HEK293 (cell line): ENCODE data around the gene C5AR2.

Source experiments
- CTCF ChIA-PET: fragments of 350-600 bp; formaldehyde crosslinking; extraction: SDS; loops from one replicate; lab custom pipeline; 2021; ENCODE audit warnings: antibody characterized with exemption; lab: Yijun Ruan, JAX
- POLR2A ChIA-PET: fragments of 300-600 bp; formaldehyde crosslinking; extraction: SDS; loops from one replicate; lab custom pipeline; 2020; ENCODE audit warnings: antibody characterized with exemption, inconsistent platforms; lab: Yijun Ruan, JAX
- H3K27ac ChIP-seq: fragments of 200-500 bp; sonication (Bioruptor generic); 2 replicates; pipeline ENCODE4 v1.5.1; 2014; ENCODE audit warnings: low read depth, low read length, control low read depth, inconsistent platforms; ENCODE audit errors: extremely low read depth
- H3K36me3 ChIP-seq, 2 experiments: fragments of 200-500 bp in 1 of 2; sonication (Bioruptor generic) in 1 of 2; 1 replicate in 1 of 2; 2 replicates in 1 of 2; pipeline ENCODE4 v1.5.1; 2014 to 2017; ENCODE audit warnings: inconsistent platforms in 2 of 2, low read length in 2 of 2; ENCODE audit not compliant: control insufficient read depth in 2 of 2, insufficient read depth in 1 of 2
- H3K4me1 ChIP-seq: fragments of 200-500 bp; sonication (Bioruptor generic); 2 replicates; pipeline ENCODE4 v1.5.1; 2014; ENCODE audit warnings: mild to moderate bottlenecking, low read length, inconsistent platforms; ENCODE audit not compliant: control insufficient read depth, insufficient read depth
- H3K4me3 ChIP-seq: 2 replicates; pipeline ENCODE4 v1.5.1; 2011; ENCODE audit warnings: low read depth, mild to moderate bottlenecking, control low read depth, low read length, moderate library complexity
- H3K9me3 ChIP-seq: fragments of 200-500 bp; sonication (Bioruptor generic); 2 replicates; pipeline ENCODE4 v1.5.1; 2014; ENCODE audit warnings: low read depth, low read length, inconsistent platforms; ENCODE audit not compliant: control insufficient read depth, insufficient read depth
- BCL11B ChIP-seq: fragments of 450-650 bp; formaldehyde crosslinking; IDR thresholded peaks from 2 replicates; pipeline ENCODE4 v1.5.1; 2016; ENCODE audit warnings: low read depth, missing biosample characterization, missing genetic modification characterization
- PRDM1 ChIP-seq: fragments of 450-650 bp; formaldehyde crosslinking; IDR thresholded peaks from 2 replicates; pipeline ENCODE4; 2016; ENCODE audit warnings: missing biosample characterization, missing genetic modification characterization
- WT1 ChIP-seq: fragments of 450-650 bp; formaldehyde crosslinking; IDR thresholded peaks from 2 replicates; pipeline ENCODE4 v1.5.1; 2016; ENCODE audit warnings: missing biosample characterization, missing genetic modification characterization
- ZEB2 ChIP-seq: fragments of 450-650 bp; formaldehyde crosslinking; IDR thresholded peaks from 2 replicates; pipeline ENCODE4 v1.5.1; 2016; ENCODE audit warnings: missing biosample characterization, missing genetic modification characterization
- ZNF140 ChIP-seq: fragments of 450-650 bp; formaldehyde crosslinking; IDR thresholded peaks from 2 replicates; pipeline ENCODE4 v1.5.1; 2016; ENCODE audit warnings: missing biosample characterization, missing genetic modification characterization
- ZNF335 ChIP-seq: fragments of 450-650 bp; formaldehyde crosslinking; conservative IDR thresholded peaks from 2 replicates; pipeline ENCODE4 v1.5.1; 2016; ENCODE audit warnings: missing biosample characterization, missing genetic modification characterization
- ZNF391 ChIP-seq: fragments of 450-650 bp; formaldehyde crosslinking; IDR thresholded peaks from 2 replicates; pipeline ENCODE4 v1.5.1; 2016; ENCODE audit warnings: low read depth, missing biosample characterization, missing genetic modification characterization, borderline replicate concordance
- ZNF416 ChIP-seq: fragments of 450-650 bp; formaldehyde crosslinking; IDR thresholded peaks from 2 replicates; pipeline ENCODE4 v1.5.1; 2016; ENCODE audit warnings: missing biosample characterization, missing genetic modification characterization
- ZNF433 ChIP-seq: fragments of 450-650 bp; formaldehyde crosslinking; IDR thresholded peaks from 2 replicates; pipeline ENCODE4 v1.5.1; 2016; ENCODE audit warnings: missing biosample characterization, missing genetic modification characterization, low read depth
- ZNF48 ChIP-seq: fragments of 450-650 bp; formaldehyde crosslinking; IDR thresholded peaks from 2 replicates; pipeline ENCODE4 v1.5.1; 2016; ENCODE audit warnings: missing biosample characterization, missing genetic modification characterization
- ZNF501 ChIP-seq: fragments of 450-650 bp; formaldehyde crosslinking; IDR thresholded peaks from 2 replicates; pipeline ENCODE4 v1.5.1; 2016; ENCODE audit warnings: missing biosample characterization, missing genetic modification characterization
- ZNF548 ChIP-seq: fragments of 450-650 bp; formaldehyde crosslinking; IDR thresholded peaks from 2 replicates; pipeline ENCODE4 v1.5.1; 2016; ENCODE audit warnings: missing biosample characterization, missing genetic modification characterization
- ZNF626 ChIP-seq: fragments of 450-650 bp; sonication (Bioruptor Pico); formaldehyde crosslinking; IDR thresholded peaks from 2 replicates; pipeline ENCODE4 v1.5.1; 2018; ENCODE audit warnings: missing biosample characterization, missing genetic modification characterization, inconsistent platforms
- ZNF664 ChIP-seq: fragments of 450-650 bp; formaldehyde crosslinking; IDR thresholded peaks from 2 replicates; pipeline ENCODE4 v1.5.1; 2016; ENCODE audit warnings: missing biosample characterization, missing genetic modification characterization
- ZNF677 ChIP-seq: fragments of 450-650 bp; IDR thresholded peaks from 2 replicates; pipeline ENCODE4 v1.5.0; 2018; ENCODE audit warnings: missing biosample characterization, mild to moderate bottlenecking, missing genetic modification characterization, moderate library complexity
- ZNF707 ChIP-seq: fragments of 450-650 bp; formaldehyde crosslinking; IDR thresholded peaks from 2 replicates; pipeline ENCODE4 v1.5.1; 2016; ENCODE audit warnings: missing biosample characterization, missing genetic modification characterization
- ZNF76 ChIP-seq: fragments of 450-650 bp; formaldehyde crosslinking; IDR thresholded peaks from 2 replicates; pipeline ENCODE4; 2016; ENCODE audit warnings: low read depth, missing biosample characterization, missing genetic modification characterization, borderline replicate concordance
- ZSCAN16 ChIP-seq: fragments of 450-650 bp; formaldehyde crosslinking; IDR thresholded peaks from 2 replicates; pipeline ENCODE4 v1.5.1; 2016; ENCODE audit warnings: missing biosample characterization, missing genetic modification characterization
- TF ChIP-seq, protein P1 (sequence below): fragments of 450-650 bp; formaldehyde crosslinking; IDR thresholded peaks from 2 replicates; pipeline ENCODE4 v1.5.1; 2017; ENCODE audit warnings: missing biosample characterization, mild to moderate bottlenecking, missing genetic modification characterization, moderate library complexity
- TF ChIP-seq, protein P2 (sequence below): fragments of 450-650 bp; formaldehyde crosslinking; IDR thresholded peaks from 2 replicates; pipeline ENCODE4 v1.5.1; 2016; ENCODE audit warnings: missing biosample characterization, missing genetic modification characterization
- TF ChIP-seq, protein P3 (sequence below): fragments of 450-650 bp; formaldehyde crosslinking; conservative IDR thresholded peaks from 2 replicates; pipeline ENCODE4 v1.5.1; 2016; ENCODE audit warnings: low read depth, missing biosample characterization, missing genetic modification characterization

The C5AR2 gene

DNA sequence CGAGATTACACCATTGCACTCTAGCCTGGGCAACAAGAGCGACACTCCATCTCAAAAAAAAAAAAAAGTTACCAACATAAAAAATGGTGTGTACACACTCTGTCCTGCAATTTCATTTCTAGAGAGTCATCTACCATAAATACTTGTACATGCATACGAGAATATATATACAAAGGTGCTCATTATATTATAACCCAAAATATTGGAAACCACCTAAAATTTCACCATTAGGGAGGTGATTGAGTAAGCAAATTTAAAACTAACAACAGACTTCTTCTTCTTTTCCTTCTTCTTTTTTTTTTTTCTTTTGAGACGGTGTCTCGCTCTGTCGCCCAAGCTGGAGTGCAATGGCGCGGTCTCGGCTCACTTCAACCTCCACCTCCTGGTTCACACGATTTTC, 29.7 kb upstream of the C5AR2 start:
- Histone ChIP-seq H3K27ac (no peak overlapping the region), H3K36me3 (no peaks in the 10 kb centered on the region), H3K4me1 (no peaks in the 10 kb centered on the region), H3K4me3 (no peak overlapping the region), H3K9me3 (no peaks in the 10 kb centered on the region)
- CTCF ChIA-PET = interaction anchor here (1.3 to 1.4 kb wide), 2 partner anchors 22 to 47 kb away, joined by 3 to 4 read pairs; partner anchors contain the start of gene DHX34
- POLR2A ChIA-PET = no interaction called here
- no peak for TF ChIP-seq ZNF140
- TF ChIP-seq ZNF626 (tag by site-specific recombination) = no peak
- no peak for TF ChIP-seq ZNF664 (tag by site-specific recombination)
- no peak for TF ChIP-seq ZNF416 (tag by site-specific recombination)
- TF ChIP-seq, protein P1, sequence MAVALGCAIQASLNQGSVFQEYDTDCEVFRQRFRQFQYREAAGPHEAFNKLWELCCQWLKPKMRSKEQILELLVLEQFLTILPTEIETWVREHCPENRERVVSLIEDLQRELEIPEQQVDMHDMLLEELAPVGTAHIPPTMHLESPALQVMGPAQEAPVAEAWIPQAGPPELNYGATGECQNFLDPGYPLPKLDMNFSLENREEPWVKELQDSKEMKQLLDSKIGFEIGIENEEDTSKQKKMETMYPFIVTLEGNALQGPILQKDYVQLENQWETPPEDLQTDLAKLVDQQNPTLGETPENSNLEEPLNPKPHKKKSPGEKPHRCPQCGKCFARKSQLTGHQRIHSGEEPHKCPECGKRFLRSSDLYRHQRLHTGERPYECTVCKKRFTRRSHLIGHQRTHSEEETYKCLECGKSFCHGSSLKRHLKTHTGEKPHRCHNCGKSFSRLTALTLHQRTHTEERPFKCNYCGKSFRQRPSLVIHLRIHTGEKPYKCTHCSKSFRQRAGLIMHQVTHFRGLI (tag by site-specific recombination) = no peak
- no peak for TF ChIP-seq ZNF501
- TF ChIP-seq BCL11B (tag by site-specific recombination) = no peak

DNA sequence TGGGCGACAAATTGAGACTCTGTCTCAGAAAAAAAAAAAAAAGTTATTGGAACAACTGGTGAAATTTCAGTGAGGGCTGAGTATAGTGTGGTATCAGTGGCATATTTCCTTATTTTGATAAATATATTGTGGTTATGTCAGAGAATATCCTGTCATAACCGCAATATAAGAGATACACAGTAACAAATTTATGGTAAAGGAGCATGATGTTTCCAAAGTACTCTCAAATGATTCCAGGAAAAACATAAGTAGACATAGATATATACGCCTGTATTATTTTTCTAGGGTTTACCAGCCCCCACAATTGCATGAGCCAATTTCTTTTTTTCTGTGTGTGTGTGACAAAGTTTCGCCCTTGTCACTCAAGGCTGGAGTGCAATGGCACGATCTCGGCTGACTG, 28.0 kb upstream of the C5AR2 start:
- ChIA-PET CTCF (interaction anchor here (0.6 to 2.5 kb wide), 12 partner anchors 7 to 485 kb away, joined by 3 to 19 read pairs (median 3); partner anchors contain the start of gene EHD2), POLR2A (no interaction called here)
- Histone ChIP-seq H3K27ac (no peak overlapping the region), H3K4me1 (no peaks in the 10 kb centered on the region), H3K4me3 (no peak overlapping the region), H3K9me3 (no peaks in the 10 kb centered on the region), H3K36me3 (no peaks in the 10 kb centered on the region)
- TF ChIP-seq ZNF335 (tag by site-specific recombination) = no peak
- TF ChIP-seq WT1 = no peak
- no peak for TF ChIP-seq ZSCAN16
- no peak for TF ChIP-seq ZNF391 (tag by site-specific recombination)
- TF ChIP-seq ZNF76 (tag by site-specific recombination) = no peak
- TF ChIP-seq PRDM1 = no peak
- no peak for TF ChIP-seq ZNF707 (tag by site-specific recombination)
- TF ChIP-seq, protein P2, sequence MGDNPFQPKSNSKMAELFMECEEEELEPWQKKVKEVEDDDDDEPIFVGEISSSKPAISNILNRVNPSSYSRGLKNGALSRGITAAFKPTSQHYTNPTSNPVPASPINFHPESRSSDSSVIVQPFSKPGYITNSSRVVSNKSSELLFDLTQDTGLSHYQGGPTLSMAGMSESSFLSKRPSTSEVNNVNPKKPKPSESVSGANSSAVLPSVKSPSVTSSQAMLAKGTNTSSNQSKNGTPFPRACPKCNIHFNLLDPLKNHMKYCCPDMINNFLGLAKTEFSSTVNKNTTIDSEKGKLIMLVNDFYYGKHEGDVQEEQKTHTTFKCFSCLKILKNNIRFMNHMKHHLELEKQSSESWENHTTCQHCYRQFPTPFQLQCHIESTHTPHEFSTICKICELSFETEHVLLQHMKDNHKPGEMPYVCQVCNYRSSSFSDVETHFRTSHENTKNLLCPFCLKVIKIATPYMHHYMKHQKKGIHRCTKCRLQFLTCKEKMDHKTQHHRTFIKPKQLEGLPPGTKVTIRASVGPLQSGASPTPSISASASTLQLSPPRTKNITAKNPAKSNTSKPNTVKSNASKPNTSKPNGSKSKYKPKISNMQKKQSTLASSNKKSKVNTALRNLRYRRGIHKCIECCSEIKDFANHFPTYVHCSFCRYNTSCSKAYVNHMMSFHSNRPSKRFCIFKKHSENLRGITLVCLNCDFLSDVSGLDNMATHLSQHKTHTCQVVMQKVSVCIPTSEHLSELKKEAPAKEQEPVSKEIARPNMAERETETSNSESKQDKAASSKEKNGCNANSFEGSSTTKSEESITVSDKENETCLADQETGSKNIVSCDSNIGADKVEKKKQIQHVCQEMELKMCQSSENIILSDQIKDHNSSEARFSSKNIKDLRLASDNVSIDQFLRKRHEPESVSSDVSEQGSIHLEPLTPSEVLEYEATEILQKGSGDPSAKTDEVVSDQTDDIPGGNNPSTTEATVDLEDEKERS (tag by site-specific recombination) = no peak
- TF ChIP-seq, protein P3, sequence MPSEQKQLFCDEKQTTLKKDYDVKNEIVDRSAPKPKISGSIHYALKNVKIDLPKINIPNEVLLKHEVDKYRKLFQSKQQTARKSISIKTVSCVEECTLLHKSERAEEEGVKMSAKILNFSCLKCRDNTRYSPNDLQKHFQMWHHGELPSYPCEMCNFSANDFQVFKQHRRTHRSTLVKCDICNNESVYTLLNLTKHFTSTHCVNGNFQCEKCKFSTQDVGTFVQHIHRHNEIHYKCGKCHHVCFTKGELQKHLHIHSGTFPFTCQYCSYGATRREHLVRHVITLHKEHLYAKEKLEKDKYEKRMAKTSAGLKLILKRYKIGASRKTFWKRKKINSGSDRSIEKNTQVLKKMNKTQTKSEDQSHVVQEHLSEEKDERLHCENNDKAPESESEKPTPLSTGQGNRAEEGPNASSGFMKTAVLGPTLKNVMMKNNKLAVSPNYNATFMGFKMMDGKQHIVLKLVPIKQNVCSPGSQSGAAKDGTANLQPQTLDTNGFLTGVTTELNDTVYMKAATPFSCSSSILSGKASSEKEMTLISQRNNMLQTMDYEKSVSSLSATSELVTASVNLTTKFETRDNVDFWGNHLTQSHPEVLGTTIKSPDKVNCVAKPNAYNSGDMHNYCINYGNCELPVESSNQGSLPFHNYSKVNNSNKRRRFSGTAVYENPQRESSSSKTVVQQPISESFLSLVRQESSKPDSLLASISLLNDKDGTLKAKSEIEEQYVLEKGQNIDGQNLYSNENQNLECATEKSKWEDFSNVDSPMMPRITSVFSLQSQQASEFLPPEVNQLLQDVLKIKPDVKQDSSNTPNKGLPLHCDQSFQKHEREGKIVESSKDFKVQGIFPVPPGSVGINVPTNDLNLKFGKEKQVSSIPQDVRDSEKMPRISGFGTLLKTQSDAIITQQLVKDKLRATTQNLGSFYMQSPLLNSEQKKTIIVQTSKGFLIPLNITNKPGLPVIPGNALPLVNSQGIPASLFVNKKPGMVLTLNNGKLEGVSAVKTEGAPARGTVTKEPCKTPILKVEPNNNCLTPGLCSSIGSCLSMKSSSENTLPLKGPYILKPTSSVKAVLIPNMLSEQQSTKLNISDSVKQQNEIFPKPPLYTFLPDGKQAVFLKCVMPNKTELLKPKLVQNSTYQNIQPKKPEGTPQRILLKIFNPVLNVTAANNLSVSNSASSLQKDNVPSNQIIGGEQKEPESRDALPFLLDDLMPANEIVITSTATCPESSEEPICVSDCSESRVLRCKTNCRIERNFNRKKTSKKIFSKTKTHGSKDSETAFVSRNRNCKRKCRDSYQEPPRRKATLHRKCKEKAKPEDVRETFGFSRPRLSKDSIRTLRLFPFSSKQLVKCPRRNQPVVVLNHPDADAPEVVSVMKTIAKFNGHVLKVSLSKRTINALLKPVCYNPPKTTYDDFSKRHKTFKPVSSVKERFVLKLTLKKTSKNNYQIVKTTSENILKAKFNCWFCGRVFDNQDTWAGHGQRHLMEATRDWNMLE (tag by site-specific recombination) = no peak
- no peak for TF ChIP-seq ZNF433 (tag by site-specific recombination)
- no peak for TF ChIP-seq ZNF48 (tag by site-specific recombination)
- no peak for TF ChIP-seq ZEB2
- no peak for TF ChIP-seq ZNF548
- no peak for TF ChIP-seq ZNF677 (tag by site-specific recombination)
